Neural cell (in vitro differentiated cells): ENCODE results near the gene PXMP2. TPM values are rescaled to one million over a fixed set of nuclear protein-coding genes. Genes with fewer than 3 reads are reported as not detected.
A peak's percentile ranks its signal among the peaks of the same experiment; 100 is the strongest.

Experiments
- H2AFZ ChIP-seq: fragments of 200-600, 300-800 bp; sonication (generic), shearing (Covaris generic); 2 replicates; pipeline ENCODE4 v1.6.0; 2014; ENCODE audit warnings: low read depth, mild to moderate bottlenecking, antibody characterized with exemption, low read length, moderate library complexity
- H3F3A ChIP-seq: fragments of 200-600 bp; shearing (Covaris generic); 2 replicates; pipeline ENCODE4 v1.6.1; 2016; ENCODE audit warnings: mild to moderate bottlenecking, moderate library complexity, mixed read lengths, antibody characterized with exemption, low read length; ENCODE audit not compliant: insufficient read depth, poor library complexity, severe bottlenecking
- H3K27ac ChIP-seq: fragments of 200-600, 300-800 bp; sonication (generic), shearing (Covaris generic); 2 replicates; pipeline ENCODE4 v1.5.1; 2014; ENCODE audit warnings: mild to moderate bottlenecking, low read length, moderate library complexity
- H3K27me3 ChIP-seq: fragments of 300-800, 200-600 bp; sonication (generic), shearing (Covaris generic); 2 replicates; pipeline ENCODE4 v1.6.0; 2014; ENCODE audit warnings: mild to moderate bottlenecking, low read depth, low read length, moderate library complexity; ENCODE audit not compliant: insufficient read depth
- H3K36me3 ChIP-seq: fragments of 300-800, 200-600 bp; sonication (generic), shearing (Covaris generic); 2 replicates; pipeline ENCODE4 v1.5.1; 2014; ENCODE audit warnings: mild to moderate bottlenecking, antibody characterized with exemption, low read length, moderate library complexity; ENCODE audit not compliant: insufficient read depth
- H3K4me2 ChIP-seq: fragments of 300-800, 200-600 bp; sonication (generic), shearing (Covaris generic); 2 replicates; pipeline ENCODE4 v1.6.0; 2014; ENCODE audit warnings: mild to moderate bottlenecking, low read length
- H3K4me3 ChIP-seq: fragments of 300-800, 200-600 bp; sonication (generic), shearing (Covaris generic); 2 replicates; pipeline ENCODE4 v1.5.1; 2014; ENCODE audit warnings: mild to moderate bottlenecking, low read length, moderate library complexity
- H3K79me2 ChIP-seq: fragments of 200-600 bp; shearing (Covaris generic); replicated peaks from 2 replicates; pipeline ENCODE4 v1.6.0; 2014; ENCODE audit warnings: mild to moderate bottlenecking, low read length, moderate library complexity; ENCODE audit not compliant: insufficient read depth
- H3K9ac ChIP-seq: fragments of 300-800, 200-600 bp; sonication (generic), shearing (Covaris generic); 2 replicates; pipeline ENCODE4 v1.6.1; 2016; ENCODE audit warnings: mild to moderate bottlenecking, low read length, mixed read lengths
- H3K9me2 ChIP-seq: fragments of 200-600 bp; shearing (Covaris generic); 2 replicates; pipeline ENCODE4 v1.6.1; 2016; ENCODE audit warnings: mild to moderate bottlenecking, low read length, mixed read lengths; ENCODE audit not compliant: insufficient read depth
- H3K9me3 ChIP-seq: fragments of 200-600, 300-800 bp; sonication (generic), shearing (Covaris generic); 2 replicates; pipeline ENCODE4 v1.6.1; 2016; ENCODE audit warnings: mild to moderate bottlenecking, mixed run types, low read length, moderate library complexity, mixed read lengths
- H4K20me1 ChIP-seq: fragments of 200-600 bp; shearing (Covaris generic); 2 replicates; pipeline ENCODE4 v1.6.1; 2016; ENCODE audit warnings: mild to moderate bottlenecking, mixed run types; ENCODE audit not compliant: insufficient read depth
- CTCF ChIP-seq: fragments of 450-650 bp; IDR thresholded peaks from 2 replicates; pipeline ENCODE4 v1.5.1; 2014; ENCODE audit warnings: antibody characterized with exemption, mild to moderate bottlenecking, moderate library complexity; ENCODE audit not compliant: poor library complexity, severe bottlenecking
- EP300 ChIP-seq: fragments of 450-650 bp; conservative IDR thresholded peaks from 2 replicates; pipeline ENCODE4 v1.6.1; 2014; ENCODE audit warnings: antibody characterized with exemption, mild to moderate bottlenecking, moderate library complexity; ENCODE audit not compliant: poor library complexity, severe bottlenecking
- EZH2 ChIP-seq: fragments of 200-600, 300-800 bp; shearing (Covaris generic), sonication (generic); IDR thresholded peaks from 2 replicates; pipeline ENCODE4 v1.6.1; 2014; ENCODE audit warnings: antibody characterized with exemption, low read length, borderline replicate concordance, mild to moderate bottlenecking; ENCODE audit not compliant: insufficient read depth, poor library complexity, severe bottlenecking
- MXI1 ChIP-seq: fragments of 450-650 bp; conservative IDR thresholded peaks from 2 replicates; pipeline ENCODE4 v1.6.1; 2014; ENCODE audit warnings: antibody characterized with exemption, mild to moderate bottlenecking; ENCODE audit not compliant: poor library complexity, severe bottlenecking
- POLR2AphosphoS5 ChIP-seq: IDR thresholded peaks from 2 replicates; pipeline ENCODE4 v1.6.1; 2012
- RAD21 ChIP-seq: fragments of 450-650 bp; conservative IDR thresholded peaks from 2 replicates; pipeline ENCODE4 v1.6.1; 2014; ENCODE audit warnings: antibody characterized with exemption, mild to moderate bottlenecking, moderate library complexity
- REST ChIP-seq: IDR thresholded peaks from 2 replicates; pipeline ENCODE4 v1.6.1; 2012; ENCODE audit warnings: borderline replicate concordance
- SMC3 ChIP-seq: fragments of 450-650 bp; conservative IDR thresholded peaks from 2 replicates; pipeline ENCODE4 v1.6.1; 2014; ENCODE audit warnings: antibody characterized with exemption, mild to moderate bottlenecking, moderate library complexity; ENCODE audit not compliant: poor library complexity
- TAF1 ChIP-seq: IDR thresholded peaks from 2 replicates; pipeline ENCODE4 v1.6.1; 2012; ENCODE audit warnings: low read depth
- polyA plus RNA-seq: library from polyadenylated mRNA; depleted of rRNA; stranded (reverse); fragments of >200 nt; gene quantifications from 2 replicates; pipeline ENCODE4 v1.2.3, GENCODE V29; 2014

The PXMP2 gene
- polyA plus RNA-seq, 1 donor from 2014 or later: 95.8 TPM

GRCh38 chr12:132638541-132639408 is 48.6 kb upstream of the PXMP2 start:
- Histone ChIP-seq H2AFZ (no peak overlapping the region), H3K4me3 (no peak overlapping the region), H3K36me3 (no peaks in the 10 kb centered on the region), H3K9ac (no peak overlapping the region), H3K27me3 (no peaks in the 10 kb centered on the region), H3K79me2 (no peaks in the 10 kb centered on the region), H3K9me3 (no peaks in the 10 kb centered on the region), H3F3A (no peaks in the 10 kb centered on the region), H3K27ac (no peak overlapping the region), H3K4me2 (no peak overlapping the region), H4K20me1 (no peaks in the 10 kb centered on the region), H3K9me2 (no peaks in the 10 kb centered on the region)
- TF ChIP-seq MXI1 (no peak), POLR2AphosphoS5 (no peak), RAD21 (peak; percentile 63), SMC3 (peak; percentile 75), CTCF (peak; percentile 73), EP300 (no peak), REST (no peak)

DNA sequence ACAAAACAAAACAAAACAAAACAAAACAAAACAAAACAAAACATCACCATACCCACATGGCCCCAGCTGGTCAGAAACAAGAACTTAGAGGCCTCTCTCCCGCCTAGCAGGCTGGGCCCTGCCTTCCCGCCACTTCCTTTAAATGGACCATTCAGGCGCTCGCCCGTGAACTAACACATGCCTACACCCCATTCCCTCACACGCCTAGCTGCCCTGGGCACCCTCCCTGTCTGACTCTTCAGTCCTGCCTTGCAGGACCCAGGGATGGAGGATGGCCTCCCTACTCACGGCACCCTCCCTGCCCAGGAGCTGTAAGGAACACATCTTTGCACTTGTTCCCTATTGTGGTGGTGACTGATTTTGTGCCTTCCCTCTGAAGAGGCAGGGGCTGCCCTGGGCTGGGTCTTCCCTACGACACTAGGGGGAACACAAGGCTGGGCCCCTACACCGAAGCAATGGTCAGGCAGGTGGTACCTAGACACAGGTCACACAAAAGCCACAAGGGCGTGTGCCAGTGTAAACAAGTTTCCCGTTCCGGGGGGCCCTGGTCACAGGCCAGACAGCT is 47.3 kb upstream of the PXMP2 start:
- no peak overlapping the region for H3K9ac ChIP-seq
- H3F3A ChIP-seq: no peaks in the 10 kb centered on the region
- H3K36me3 ChIP-seq: no peaks in the 10 kb centered on the region
- no peaks in the 10 kb centered on the region for H3K79me2 ChIP-seq
- no peak overlapping the region for H3K4me2 ChIP-seq
- H3K4me3 ChIP-seq: no peak overlapping the region
- no peak overlapping the region for H2AFZ ChIP-seq
- no peaks in the 10 kb centered on the region for H3K27me3 ChIP-seq
- H3K9me3 ChIP-seq: no peaks in the 10 kb centered on the region
- no peaks in the 10 kb centered on the region for H3K9me2 ChIP-seq
- TF ChIP-seq MXI1 (no peak), REST (no peak), SMC3 (no peak), TAF1 (no peak), EP300 (no peak), RAD21 (no peak), EZH2 (no peak), POLR2AphosphoS5 (no peak), CTCF (no peak)
- no peak overlapping the region for H3K27ac ChIP-seq
- no peaks in the 10 kb centered on the region for H4K20me1 ChIP-seq
